K562 treated with DMSO at 1 percent for 48 hours (cell line): ENCODE data around the gene ZPBP2. TPM values are rescaled to one million over a fixed set of nuclear protein-coding genes. Genes with fewer than 3 reads are reported as not detected.

Source experiments
- total RNA-seq: library from RNA; unstranded; fragments of 300-600 nt; gene quantifications from 2 replicates; pipeline ENCODE4 v1.2.3, GENCODE V29; 2022; ENCODE audit warnings: low replicate concordance; ENCODE audit errors: extremely low read depth

Gene ZPBP2, protein sequence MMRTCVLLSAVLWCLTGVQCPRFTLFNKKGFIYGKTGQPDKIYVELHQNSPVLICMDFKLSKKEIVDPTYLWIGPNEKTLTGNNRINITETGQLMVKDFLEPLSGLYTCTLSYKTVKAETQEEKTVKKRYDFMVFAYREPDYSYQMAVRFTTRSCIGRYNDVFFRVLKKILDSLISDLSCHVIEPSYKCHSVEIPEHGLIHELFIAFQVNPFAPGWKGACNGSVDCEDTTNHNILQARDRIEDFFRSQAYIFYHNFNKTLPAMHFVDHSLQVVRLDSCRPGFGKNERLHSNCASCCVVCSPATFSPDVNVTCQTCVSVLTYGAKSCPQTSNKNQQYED
- total RNA-seq = not detected in 2 replicates

DNA sequence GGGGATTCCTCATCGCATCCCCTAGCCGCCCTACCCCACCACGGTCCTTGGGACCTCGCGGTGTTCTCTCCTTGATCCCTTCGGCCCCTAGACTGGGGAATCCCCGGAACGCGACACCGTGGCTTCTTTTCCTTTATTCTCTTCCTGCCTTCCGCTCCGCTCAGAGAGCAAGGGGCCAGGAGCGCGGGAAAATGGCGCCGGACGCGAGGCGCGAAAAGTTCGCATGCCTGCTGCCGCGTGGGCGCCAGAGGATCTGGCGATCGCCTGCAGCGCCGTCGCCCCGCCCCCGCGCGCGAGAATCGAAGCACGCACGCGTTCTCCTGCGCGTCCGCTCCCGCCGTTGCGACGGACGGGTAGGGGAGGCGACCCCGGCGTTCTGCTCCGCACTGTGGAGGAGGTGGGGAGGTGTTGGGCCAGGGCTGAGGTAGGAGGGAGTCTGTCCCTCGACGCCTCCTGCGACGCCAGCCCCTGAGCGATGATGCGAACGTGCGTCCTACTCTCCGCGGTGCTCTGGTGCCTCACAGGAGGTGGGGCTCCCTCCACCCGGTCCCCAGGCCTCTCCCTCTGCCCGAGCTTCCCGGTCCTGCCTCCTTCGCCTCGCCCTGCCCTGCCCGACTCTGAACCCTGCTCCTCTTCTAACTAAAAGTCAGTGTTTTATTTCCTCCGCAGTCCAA is at the start of gene ZPBP2:
Gene ZPBP2, plus strand, starts transcription at position 323 of the 674 bp plus-strand sequence. Its CDS starts 153 bp downstream, at position 476.

DNA sequence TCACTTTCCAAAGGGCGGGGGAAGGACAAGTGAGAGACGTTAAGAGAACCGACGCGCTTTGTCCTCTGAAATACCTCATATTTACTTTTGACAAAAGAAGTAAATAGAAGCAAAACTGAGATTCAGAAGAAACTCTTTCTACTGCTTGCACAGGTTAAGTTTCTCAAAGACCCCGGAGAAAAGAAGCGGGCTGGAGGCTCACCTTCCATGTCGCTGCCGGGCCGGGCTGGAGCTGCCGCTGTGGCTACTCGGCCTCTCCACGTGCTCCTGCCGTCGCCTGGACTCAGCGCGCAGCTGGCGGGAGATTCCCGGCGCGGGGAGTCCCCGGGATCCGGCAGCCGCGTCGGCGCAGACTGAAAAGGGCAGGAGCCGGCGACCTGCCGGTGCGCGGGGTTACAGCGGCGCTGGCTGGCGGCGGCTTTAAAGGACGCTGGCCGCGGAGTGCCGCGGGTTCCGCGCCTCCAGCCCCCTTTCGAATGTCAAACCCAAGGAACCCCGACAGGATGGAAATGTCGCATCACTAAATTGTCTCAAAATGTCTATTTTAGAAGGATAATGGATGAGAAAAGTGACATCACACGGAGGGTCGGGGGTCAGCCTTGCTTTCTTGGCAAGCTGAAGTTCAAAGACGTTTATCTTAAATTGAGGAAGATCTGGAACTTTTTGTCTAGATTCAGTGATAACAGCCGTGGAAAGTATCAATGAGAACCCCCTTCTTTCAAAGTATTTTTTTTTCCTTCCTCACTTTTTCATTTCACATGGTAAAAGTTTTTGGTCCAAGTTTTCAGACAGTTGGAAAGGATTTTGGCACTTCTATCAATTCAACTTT is 3.9 kb upstream of the ZPBP2 start, which contains the start of gene IKZF3:
Gene IKZF3, minus strand, starts transcription at position 395 of the 829 bp plus-strand sequence. Its CDS starts 186 bp downstream, at position 209.

Other genes with a start within 250 kb of the ZPBP2 start
- gene PPP1R1B, start 241.2 kb upstream of the ZPBP2 start, total RNA-seq = not detected in 2 replicates
- not detected in 2 replicates for gene STARD3, start 231.1 kb upstream of the ZPBP2 start, total RNA-seq
- gene TCAP, start 202.9 kb upstream of the ZPBP2 start, total RNA-seq = not detected in 2 replicates
- gene PNMT, start 199.7 kb upstream of the ZPBP2 start, total RNA-seq = not detected in 2 replicates
- not detected in 2 replicates for gene PGAP3, start 180.1 kb upstream of the ZPBP2 start, total RNA-seq
- gene ERBB2, start 168.1 kb upstream of the ZPBP2 start, total RNA-seq = not detected in 2 replicates
- gene MIEN1, start 137.7 kb upstream of the ZPBP2 start, total RNA-seq = not detected in 2 replicates
- gene GRB7, start 130.3 kb upstream of the ZPBP2 start, total RNA-seq = not detected in 2 replicates
- gene IKZF3, start 3.9 kb upstream of the ZPBP2 start, total RNA-seq = not detected in 2 replicates
- gene GSDMB, start 50.4 kb downstream of the ZPBP2 start, total RNA-seq = not detected in 2 replicates
- not detected in 2 replicates for gene ORMDL3, start 59.4 kb downstream of the ZPBP2 start, total RNA-seq
- gene LRRC3C, start 59.5 kb downstream of the ZPBP2 start, total RNA-seq = not detected in 2 replicates
- gene GSDMA, start 94.8 kb downstream of the ZPBP2 start, total RNA-seq = not detected in 2 replicates
- not detected in 2 replicates for gene PSMD3, start 112.6 kb downstream of the ZPBP2 start, total RNA-seq
- gene CSF3, start 147.2 kb downstream of the ZPBP2 start, total RNA-seq = not detected in 2 replicates
- gene MED24, start 186.2 kb downstream of the ZPBP2 start, total RNA-seq = not detected in 2 replicates
- not detected in 2 replicates for gene THRA, start 194.8 kb downstream of the ZPBP2 start, total RNA-seq
- gene NR1D1, start 232.4 kb downstream of the ZPBP2 start, total RNA-seq = not detected in 2 replicates